ENCODE data around the gene ZNF277.
A peak's percentile ranks its signal among the peaks of the same experiment; 100 is the strongest.

ZNF277 gene

DNA sequence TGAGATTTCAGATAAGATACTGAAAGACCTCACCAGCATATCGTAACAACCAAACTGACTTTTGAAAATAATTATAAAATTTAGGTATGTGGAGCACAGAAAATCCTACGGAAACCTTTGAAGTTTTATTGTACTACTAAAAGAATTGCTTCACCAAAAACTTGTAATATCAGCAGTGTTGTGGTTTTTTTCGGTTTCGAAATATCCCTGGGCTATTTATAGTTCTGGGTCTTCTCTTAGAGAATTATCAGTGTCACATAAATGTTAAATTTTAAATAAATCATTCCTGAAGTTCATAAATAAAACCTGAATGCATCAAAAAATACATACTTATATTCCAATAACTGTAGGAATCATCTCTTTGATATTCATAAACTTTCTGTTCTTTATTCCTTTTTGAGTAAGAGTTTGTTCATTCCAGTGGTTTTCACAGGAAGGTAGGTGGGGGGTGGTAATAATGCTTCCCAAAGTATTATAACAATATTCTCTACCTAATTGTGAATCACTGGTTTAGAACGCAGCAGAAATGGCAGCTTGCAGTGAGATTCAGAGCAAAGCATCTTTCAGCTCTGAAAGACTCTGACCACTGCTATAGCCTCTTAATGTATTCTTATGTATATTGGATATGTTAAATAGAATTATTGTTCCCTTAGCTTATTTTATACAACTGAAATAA, 60.2 kb downstream of the ZNF277 start:
- H3K27me3 ChIP-seq, result no peaks in the 10 kb centered on the region
- TF ChIP-seq Cebpa-rat (IDR thresholded peaks at IDR 0.05), result peak in 2 of 11 experiments; percentile 14 to 32; a peak in 1 of 22 replicates
- peaks cover 13 to 47% (median 23%) of the 10 kb centered on the region in 10 experiments for H3K4me1 ChIP-seq
- no peaks in the 10 kb centered on the region for H3K9me3 ChIP-seq (replicated peaks in 1 of 11)
- peak overlapping the region in 2 of 10 experiments; percentile 13 to 15; a peak in 2 of 20 replicates for H3K4me3 ChIP-seq
- H3K9ac ChIP-seq, result peak overlapping the region in 3 of 11 experiments; percentile 4 to 36 (median 28); a peak in 3 of 22 replicates
- peaks cover 0 to 24% (median 0%) of the 10 kb centered on the region in 11 experiments; a peak in 5 of 22 replicates for H4K20me1 ChIP-seq
- H3K36me3 ChIP-seq, result no peaks in the 10 kb centered on the region
- peak overlapping the region in 9 of 11 experiments; percentile 57 to 67 (median 63); a peak in 19 of 22 replicates for H3K27ac ChIP-seq
- H3K4me2 ChIP-seq, result peak overlapping the region; percentile 40 to 88 (median 71); a peak in 20 of 22 replicates

DNA sequence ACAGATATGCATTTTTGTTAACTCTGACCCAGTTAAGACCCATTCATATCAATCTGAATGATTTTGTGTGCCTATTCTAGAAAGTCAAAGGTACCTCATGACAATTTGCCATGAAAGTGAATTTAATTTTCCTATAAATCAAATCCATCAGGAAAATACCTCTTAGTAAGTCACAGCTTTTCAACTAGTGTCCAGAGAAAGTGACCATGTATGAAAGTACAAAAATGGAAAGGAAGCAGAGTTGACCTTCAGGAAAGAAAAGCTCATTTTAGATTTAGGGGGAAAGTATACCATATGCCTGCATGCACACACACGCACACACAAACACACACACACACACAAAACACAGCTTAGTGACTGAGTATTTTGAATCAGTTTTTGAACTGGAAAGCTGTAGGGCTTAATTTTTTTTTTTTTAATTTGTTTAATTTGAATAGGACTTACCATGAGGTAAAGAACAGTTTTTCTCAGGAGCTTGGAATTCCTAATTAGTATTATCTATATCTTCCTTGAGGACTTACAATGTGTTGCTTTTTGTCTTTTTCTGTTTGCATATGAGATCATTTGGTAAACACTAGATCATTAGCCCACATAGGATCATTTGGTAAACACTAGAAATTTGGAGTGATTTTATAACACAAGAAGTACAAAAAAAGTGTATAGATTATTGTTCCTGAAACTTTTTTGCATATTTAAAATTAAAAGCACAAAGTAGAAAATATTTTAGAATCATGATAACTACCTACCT, 61.6 kb downstream of the ZNF277 start:
- H3K9ac ChIP-seq, result no peak overlapping the region
- no peak for TF ChIP-seq Cebpa-rat (IDR thresholded peaks at IDR 0.05)
- peak overlapping the region in 5 of 11 experiments; percentile 3 to 67 (median 64); a peak in 3 of 22 replicates for H3K27ac ChIP-seq
- no peaks in the 10 kb centered on the region for H3K36me3 ChIP-seq
- no peak overlapping the region for H3K4me3 ChIP-seq
- H3K27me3 ChIP-seq, result no peaks in the 10 kb centered on the region
- peaks cover 0 to 12% (median 0%) of the 10 kb centered on the region in 11 experiments; a peak in 5 of 22 replicates for H3K9me3 ChIP-seq (replicated peaks in 1 of 11)
- H3K4me1 ChIP-seq, result peaks cover 13 to 53% (median 29%) of the 10 kb centered on the region in 10 experiments
- H4K20me1 ChIP-seq, result peaks cover 0 to 16% (median 0%) of the 10 kb centered on the region in 11 experiments; a peak in 5 of 22 replicates
- peak overlapping the region in 4 of 11 experiments; percentile 37 to 87 (median 74); a peak in 8 of 22 replicates for H3K4me2 ChIP-seq

DNA sequence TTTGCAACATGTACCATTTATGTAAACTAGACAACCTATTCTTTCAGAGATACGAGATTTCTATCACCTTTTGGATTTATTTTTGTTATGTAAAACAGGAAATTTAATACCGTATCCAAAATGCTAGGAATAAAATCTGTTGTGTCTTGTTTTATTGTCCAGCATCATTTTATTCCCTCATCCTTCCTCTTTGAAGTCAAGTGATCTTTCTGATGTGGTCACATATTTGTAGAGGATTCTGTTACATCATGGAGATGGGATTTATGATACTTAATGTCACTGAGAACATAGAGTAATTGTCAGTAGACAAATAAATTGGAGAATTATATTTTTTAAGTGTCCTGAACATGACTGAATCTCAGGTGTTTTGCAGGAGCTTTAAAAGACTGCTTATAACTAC, 64.7 kb downstream of the ZNF277 start:
- peaks cover 0 to 10% (median 0%) of the 10 kb centered on the region in 11 experiments; a peak in 4 of 22 replicates for H4K20me1 ChIP-seq
- H3K36me3 ChIP-seq, result peaks cover 0 to 4% (median 0%) of the 10 kb centered on the region in 11 experiments; a peak in 2 of 22 replicates
- peaks cover 0 to 14% (median 0%) of the 10 kb centered on the region in 11 experiments; a peak in 5 of 22 replicates for H3K9me3 ChIP-seq (replicated peaks in 1 of 11)
- no peaks in the 10 kb centered on the region for H3K27me3 ChIP-seq
- no peak overlapping the region for H3K4me3 ChIP-seq
- no peak overlapping the region for H3K4me2 ChIP-seq
- TF ChIP-seq Cebpa-rat (IDR thresholded peaks at IDR 0.05), result no peak
- no peak overlapping the region for H3K27ac ChIP-seq
- H3K9ac ChIP-seq, result no peak overlapping the region
- H3K4me1 ChIP-seq, result peaks cover 9 to 34% (median 24%) of the 10 kb centered on the region in 10 experiments

DNA sequence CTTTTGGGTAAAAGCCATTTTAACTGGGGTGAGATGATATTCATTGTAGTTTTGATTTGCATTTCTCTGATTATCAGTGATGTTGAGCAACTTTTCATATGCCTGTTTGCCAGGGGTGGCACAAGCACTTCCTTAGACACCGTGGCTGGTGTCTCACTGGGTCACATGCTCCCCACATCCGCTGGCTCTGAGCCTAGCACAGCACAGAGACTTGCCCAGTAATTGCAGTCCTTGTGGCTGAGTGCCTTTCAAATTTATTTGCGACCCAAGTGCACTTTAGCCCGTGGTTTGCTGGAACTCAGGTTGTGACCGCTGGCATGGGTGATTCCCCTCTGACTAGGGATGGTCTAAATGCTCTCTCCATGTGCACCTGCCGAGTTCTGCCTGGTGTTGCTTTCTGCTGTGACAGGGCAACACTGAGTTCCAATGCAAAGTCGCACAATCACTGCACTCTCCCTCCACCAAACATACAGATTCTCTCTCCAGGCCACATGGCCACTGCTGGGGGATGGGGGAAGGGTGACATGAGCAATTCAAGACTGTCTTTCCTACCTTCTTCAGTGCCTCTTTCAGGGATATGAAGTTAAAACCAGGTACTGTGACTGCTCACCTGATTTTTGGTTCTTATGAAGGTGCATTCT, 66.5 kb downstream of the ZNF277 start:
- Histone ChIP-seq H3K4me1 (peaks cover 0 to 15% (median 6%) of the 10 kb centered on the region in 10 experiments; a peak in 9 of 20 replicates), H3K27ac (peak overlapping the region in 3 of 11 experiments; percentile 11 to 32 (median 13); a peak in 2 of 22 replicates), H3K4me2 (peak overlapping the region in 5 of 11 experiments; percentile 7 to 47 (median 23); a peak in 9 of 22 replicates), H3K9ac (no peak overlapping the region), H3K36me3 (peaks cover 0 to 4% (median 0%) of the 10 kb centered on the region in 11 experiments; a peak in 2 of 22 replicates), H3K27me3 (no peaks in the 10 kb centered on the region), H3K9me3 (replicated peaks in 1 of 11) (peaks cover 0 to 14% (median 0%) of the 10 kb centered on the region in 11 experiments; a peak in 5 of 22 replicates), H3K4me3 (no peak overlapping the region), H4K20me1 (peaks cover 0 to 6% (median 0%) of the 10 kb centered on the region in 11 experiments; a peak in 2 of 22 replicates)
- no peak for TF ChIP-seq Cebpa-rat (IDR thresholded peaks at IDR 0.05)

DNA sequence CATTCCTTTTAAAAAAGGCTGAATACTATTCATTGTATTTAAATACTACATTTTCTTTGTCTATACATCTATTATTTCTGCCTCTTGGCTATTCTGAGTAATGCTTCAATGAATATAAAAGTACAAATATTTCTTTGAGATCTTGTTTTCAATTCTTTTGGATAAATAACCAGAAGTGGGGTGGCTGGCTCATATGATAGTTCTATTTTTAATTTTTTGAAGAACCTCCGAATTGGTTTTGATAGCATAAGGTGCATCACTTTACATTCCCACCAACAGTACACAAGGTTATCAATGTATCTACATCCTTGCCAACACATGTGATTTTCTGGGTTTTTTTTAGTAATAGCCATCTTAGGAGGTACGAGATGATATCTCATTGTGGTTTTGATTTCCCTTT, 72.5 kb downstream of the ZNF277 start:
- H3K4me1 ChIP-seq, result no peaks in the 10 kb centered on the region
- H3K36me3 ChIP-seq, result peaks cover 0 to 3% (median 0%) of the 10 kb centered on the region in 11 experiments; a peak in 2 of 22 replicates
- peaks cover 0 to 15% (median 0%) of the 10 kb centered on the region in 11 experiments; a peak in 5 of 22 replicates for H4K20me1 ChIP-seq
- H3K9ac ChIP-seq, result no peak overlapping the region
- no peak for TF ChIP-seq Cebpa-rat (IDR thresholded peaks at IDR 0.05)
- H3K27ac ChIP-seq, result no peak overlapping the region
- no peaks in the 10 kb centered on the region for H3K27me3 ChIP-seq
- peaks cover 0 to 14% (median 0%) of the 10 kb centered on the region in 11 experiments; a peak in 1 of 22 replicates for H3K9me3 ChIP-seq (replicated peaks in 1 of 11)
- H3K4me2 ChIP-seq, result no peak overlapping the region
- H3K4me3 ChIP-seq, result no peak overlapping the region

DNA sequence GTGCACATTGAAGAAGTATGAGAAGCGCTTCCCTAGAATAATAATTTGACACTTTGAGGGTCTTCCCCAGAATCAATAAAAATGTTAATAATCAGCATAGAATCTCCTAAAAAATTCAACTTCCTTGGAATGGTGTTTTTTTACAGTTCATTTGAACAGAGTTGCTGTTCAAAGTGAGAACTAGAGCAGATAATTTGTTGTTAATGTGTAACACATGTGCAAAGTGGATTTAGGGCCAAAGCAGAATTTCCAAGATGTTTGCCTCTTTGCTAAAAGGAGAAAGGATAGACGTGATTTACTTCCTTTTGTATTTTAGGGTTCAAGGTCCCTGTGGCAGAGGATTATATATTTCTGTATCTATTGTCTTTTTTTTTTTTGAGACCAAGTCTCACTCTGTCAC, 73.8 kb downstream of the ZNF277 start:
- Histone ChIP-seq H3K27me3 (no peaks in the 10 kb centered on the region), H3K4me3 (no peak overlapping the region), H3K27ac (no peak overlapping the region), H4K20me1 (peaks cover 0 to 15% (median 0%) of the 10 kb centered on the region in 11 experiments; a peak in 5 of 22 replicates), H3K4me2 (no peak overlapping the region), H3K9me3 (replicated peaks in 1 of 11) (peaks cover 0 to 14% (median 0%) of the 10 kb centered on the region in 11 experiments; a peak in 1 of 22 replicates), H3K4me1 (no peaks in the 10 kb centered on the region), H3K36me3 (no peaks in the 10 kb centered on the region; a peak in 1 of 22 replicates), H3K9ac (no peak overlapping the region)
- no peak for TF ChIP-seq Cebpa-rat (IDR thresholded peaks at IDR 0.05)

DNA sequence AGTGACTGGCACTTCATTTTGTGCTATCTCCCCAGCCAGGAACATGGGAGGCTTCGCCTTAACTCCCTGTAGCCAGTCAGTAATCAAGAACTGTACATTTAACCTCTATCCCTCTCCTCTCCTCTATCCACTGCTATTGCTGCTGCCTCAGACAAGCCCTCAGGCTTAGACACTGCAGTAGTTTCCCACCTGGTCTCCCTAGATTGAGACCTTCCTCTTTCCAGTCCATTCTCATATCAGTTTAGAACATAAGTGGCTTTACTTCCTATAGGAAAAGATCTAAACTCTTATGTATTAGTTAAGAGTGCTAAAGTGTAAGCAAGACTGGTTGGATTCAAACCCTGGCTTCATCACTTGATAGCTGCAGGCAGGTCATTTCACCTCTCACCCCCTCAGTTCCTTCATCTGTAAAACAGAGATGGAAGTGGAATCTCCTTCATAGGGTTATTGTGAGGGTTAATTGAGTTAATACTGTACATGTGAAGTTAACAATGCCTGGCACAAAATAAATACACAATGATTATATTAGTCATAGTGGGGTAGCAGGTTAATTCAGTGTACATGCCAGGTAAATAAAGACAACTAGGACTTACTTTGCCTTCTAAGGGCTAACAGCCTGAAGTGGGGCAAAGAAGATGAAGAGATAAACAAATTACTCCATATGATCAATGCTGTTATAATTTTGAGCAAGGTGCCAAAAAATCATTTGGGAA, 76.1 kb downstream of the ZNF277 start:
- H3K36me3 ChIP-seq, result peaks cover 3 to 12% (median 8%) of the 10 kb centered on the region in 11 experiments; a peak in 16 of 22 replicates
- no peaks in the 10 kb centered on the region for H3K27me3 ChIP-seq
- no peak overlapping the region for H3K4me3 ChIP-seq
- H3K4me2 ChIP-seq, result no peak overlapping the region
- TF ChIP-seq Cebpa-rat (IDR thresholded peaks at IDR 0.05), result no peak
- H3K4me1 ChIP-seq, result peaks cover 8 to 11% (median 9%) of the 10 kb centered on the region in 10 experiments; a peak in 16 of 20 replicates
- H3K27ac ChIP-seq, result no peak overlapping the region
- no peak overlapping the region for H3K9ac ChIP-seq
- peaks cover 0 to 16% (median 0%) of the 10 kb centered on the region in 11 experiments; a peak in 6 of 22 replicates for H4K20me1 ChIP-seq
- H3K9me3 ChIP-seq (replicated peaks in 1 of 11), result peaks cover 0 to 14% (median 0%) of the 10 kb centered on the region in 11 experiments; a peak in 1 of 22 replicates

Measured in BLaER1 treated with 17β-estradiol and CSF1 and Interleukin-3, amounts not matched to agents 10 nM and 100 nM (cell line).